SK-N-SH (cell line): ENCODE data around the gene SRMS.

Experiments used
- CTCF ChIP-seq: fragments of 200-600 bp; sonication (generic); IDR thresholded peaks from 2 replicates; pipeline ENCODE4 v1.6.1; 2017; ENCODE audit warnings: antibody characterized with exemption, mild to moderate bottlenecking, moderate library complexity
- EZH2phosphoT487 ChIP-seq: fragments of 200-600 bp; sonication (generic); IDR thresholded peaks from 2 replicates; pipeline ENCODE4 v1.6.1; 2017; ENCODE audit warnings: low read depth, mixed run types, mild to moderate bottlenecking, antibody characterized with exemption, moderate library complexity, borderline replicate concordance
- GATA2 ChIP-seq: sonication (generic); formaldehyde crosslinking; IDR thresholded peaks from 2 replicates; pipeline ENCODE4 v1.5.0; 2020; ENCODE audit warnings: mild to moderate bottlenecking, missing genetic modification reagents

- TF ChIP-seq EZH2phosphoT487: no peak
- TF ChIP-seq GATA2 (CRISPR knock-in tag): no peak
- no peak for TF ChIP-seq CTCF
Measured at GRCh38 chr20:63546256-63546955, 1.1 kb downstream of the SRMS start.
